Fibroblast of the aortic adventitia (primary cell): ENCODE measurements around the gene CASKIN1. TPM values are rescaled to one million over a fixed set of nuclear protein-coding genes. Genes with fewer than 3 reads are reported as not detected.

Experiments used
- DNase-seq: peaks from one replicate; pipeline ENCODE4 v3.0.0-alpha.2; 2010; ENCODE audit warnings: low read depth
- H3K4me3 ChIP-seq: 2 replicates; pipeline ENCODE4 v1.5.1; 2011; ENCODE audit warnings: low read depth, mild to moderate bottlenecking, control low read depth, low read length, moderate library complexity
- CTCF ChIP-seq: IDR thresholded peaks from 2 replicates; pipeline ENCODE4 v1.5.1; 2011; ENCODE audit warnings: mild to moderate bottlenecking, low read length, control low read depth, inconsistent platforms; ENCODE audit not compliant: insufficient read depth
- total RNA-seq: library from RNA; depleted of rRNA; stranded (reverse); fragments of >200 nt; gene quantifications from 2 replicates; pipeline ENCODE4 v1.2.3, GENCODE V29; 2012; ENCODE audit warnings: low replicate concordance

CASKIN1 gene
- total RNA-seq, 1 donor: 0.18 TPM

DNA sequence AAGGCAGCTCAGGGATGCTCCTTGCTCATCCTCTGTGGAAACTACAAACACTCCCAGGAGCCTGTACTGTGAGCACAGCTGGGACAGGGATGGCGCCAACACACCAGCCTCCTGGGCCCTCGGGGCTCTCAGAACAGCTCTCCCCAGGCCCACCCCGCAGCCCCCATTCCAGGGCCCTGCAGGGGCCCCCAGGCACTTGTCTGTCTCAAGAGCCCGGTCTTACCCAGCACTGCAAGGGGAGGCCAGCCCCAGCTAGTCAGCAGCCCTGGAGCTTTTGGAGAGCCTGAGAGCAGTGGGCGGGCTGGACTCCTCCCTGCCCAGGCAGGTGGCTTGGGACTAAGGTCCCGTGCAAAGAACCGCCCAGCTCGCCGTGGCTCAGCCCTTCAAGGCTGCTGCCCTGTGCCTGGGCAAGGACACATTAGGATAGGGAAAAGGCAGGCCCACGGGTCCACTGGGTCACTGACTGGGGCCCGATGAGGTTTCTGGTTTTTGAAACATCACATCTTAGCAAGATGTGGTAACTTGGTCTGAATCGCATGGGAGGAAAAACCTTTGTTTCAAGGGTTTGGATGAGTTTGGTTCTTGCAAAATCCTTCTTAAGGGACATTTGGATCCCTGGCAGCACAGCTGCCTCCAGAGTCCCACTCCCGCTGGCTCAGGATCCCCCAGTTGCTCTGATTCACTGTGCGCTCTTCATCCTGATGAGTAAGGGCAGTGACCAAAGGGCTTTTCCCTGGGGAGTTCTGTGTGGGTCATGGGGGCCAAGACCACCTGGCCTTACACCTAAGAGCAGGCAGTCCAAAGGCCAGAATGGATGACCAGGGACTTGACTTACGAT, 42.7 kb upstream of the CASKIN1 start:
- DNase-seq: peak; percentile 10
- H3K4me3 ChIP-seq: no peak overlapping the region
- no peak for TF ChIP-seq CTCF

DNA sequence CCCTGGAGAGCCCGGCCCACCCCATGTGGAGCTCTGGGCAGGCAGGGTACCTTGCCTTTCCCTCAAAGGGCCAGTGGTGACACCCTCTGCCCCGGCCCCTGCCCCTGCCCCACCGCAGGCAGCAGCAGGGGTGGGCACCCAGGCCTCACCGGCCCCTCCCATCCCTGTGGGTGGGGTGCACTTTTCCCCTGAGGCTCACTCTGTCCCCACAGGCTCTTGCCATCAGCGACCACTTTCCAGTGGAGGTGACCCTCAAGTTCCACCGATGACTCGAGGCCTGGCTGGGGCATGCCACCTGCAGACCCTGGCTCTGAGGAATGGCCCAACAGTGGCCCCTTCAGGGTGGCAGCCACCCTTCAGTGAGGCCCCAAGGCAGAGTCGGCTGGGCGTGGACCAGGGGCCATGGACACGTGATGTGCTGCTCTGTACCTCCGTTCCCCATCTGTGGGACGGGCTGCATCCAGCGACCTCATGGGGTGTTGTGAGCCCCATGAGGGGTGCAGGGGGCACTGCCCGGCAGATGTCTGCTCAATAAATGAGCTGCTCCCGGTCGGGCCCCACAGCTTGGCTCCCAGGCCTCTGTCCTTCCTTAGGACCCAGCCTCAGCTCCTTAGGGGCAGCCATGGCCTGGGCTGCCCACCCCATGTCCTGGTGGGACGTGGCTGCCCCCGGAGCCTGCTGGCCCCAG, 41.9 kb upstream of the CASKIN1 start:
- DNase-seq: no peak
- no peak for TF ChIP-seq CTCF
- no peak overlapping the region for H3K4me3 ChIP-seq

- no peak for TF ChIP-seq CTCF
- no peak for DNase-seq
Measured at GRCh38 chr16:2237493-2238149, 41.2 kb upstream of the CASKIN1 start.

GRCh38 chr16:2237102-2237482, 40.7 kb upstream of the CASKIN1 start:
- TF ChIP-seq CTCF: no peak
- no peak for DNase-seq
- peak overlapping the region; percentile 44 for H3K4me3 ChIP-seq

More at GRCh38 chr16:2237493-2238149, 41.2 kb upstream of the CASKIN1 start:
- H3K4me3 ChIP-seq: no peak overlapping the region

DNA sequence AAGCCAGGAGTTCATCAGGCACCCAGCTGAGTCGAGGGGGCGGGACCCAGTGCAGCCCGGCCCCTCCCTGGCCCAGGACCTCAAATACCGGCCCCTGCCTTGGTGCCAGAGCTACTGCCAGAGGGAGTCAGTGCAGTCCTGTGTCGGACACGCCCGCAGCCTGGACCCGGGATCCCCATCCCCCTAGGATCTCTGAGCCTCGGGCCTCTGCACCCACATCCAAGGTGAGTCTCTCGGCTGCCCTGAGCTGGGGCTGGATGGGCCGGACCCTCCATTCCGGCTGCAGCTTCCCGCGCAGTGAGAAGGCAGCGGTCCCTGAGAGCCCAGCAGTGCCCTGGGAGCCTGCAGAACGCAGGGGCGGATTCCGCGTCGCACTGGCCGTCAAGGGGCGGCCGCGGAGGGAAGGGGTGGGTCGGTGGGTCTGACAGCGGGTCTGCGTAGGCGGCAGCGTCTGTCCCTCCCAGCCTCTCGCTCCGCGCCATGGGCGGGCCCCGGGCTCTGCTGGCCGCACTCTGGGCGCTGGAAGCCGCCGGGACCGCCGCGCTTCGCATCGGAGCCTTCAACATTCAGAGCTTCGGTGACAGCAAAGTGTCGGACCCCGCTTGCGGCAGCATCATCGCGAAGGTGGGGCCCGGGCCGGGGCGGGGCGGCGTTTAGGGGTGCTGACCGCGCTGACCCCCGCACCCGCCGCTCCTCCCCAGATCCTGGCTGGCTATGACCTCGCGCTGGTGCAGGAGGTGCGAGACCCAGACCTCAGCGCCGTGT, 40.1 kb upstream of the CASKIN1 start, which contains the start of gene DNASE1L2:
Gene DNASE1L2 (plus strand): TSS at position 108 of the 765 bp plus-strand sequence. CDS start 373 bp downstream, at position 481.
- TF ChIP-seq CTCF: no peak
- H3K4me3 ChIP-seq: peak within 1 kb of the TSS; percentile 44
- DNase-seq: no peak

GRCh38 chr16:2235695-2236336, 39.4 kb upstream of the CASKIN1 start:
- DNase-seq: no peak
- no peak overlapping the region for H3K4me3 ChIP-seq
- no peak for TF ChIP-seq CTCF
